HepG2 (cell line): ENCODE data around the gene NOS1AP. TPM values are rescaled to one million over a fixed set of nuclear protein-coding genes. Genes with fewer than 3 reads are reported as not detected.

ENCODE experiments used
- ATAC-seq: fragments of 200-7000 bp; cut with Tn5 transposase; 3 replicates; pipeline ENCODE4 v1.9.1; 2020; ENCODE audit warnings: mild to moderate bottlenecking, moderate library complexity
- BruUV-seq: library from RNA; stranded (reverse); fragments of 400-500 nt; replicated peaks from 2 replicates; lab custom pipeline; 2021; lab: Mats Ljungman, UMichigan
- CTCF ChIA-PET: fragments of 300-600 bp; formaldehyde crosslinking; extraction: SDS; loops from one replicate; lab custom pipeline; 2021; ENCODE audit warnings: low total read pairs, inconsistent platforms, low intra/inter-chr PET ratio; lab: Yijun Ruan, JAX
- POLR2A ChIA-PET: fragments of 350-600 bp; sonication (Branson Sonifier 250); formaldehyde crosslinking; loops from one replicate; lab custom pipeline; 2020; ENCODE audit warnings: antibody characterized with exemption, inconsistent platforms; lab: Yijun Ruan, JAX
- DNase-seq: peaks from one replicate; pipeline ENCODE4 v3.0.0-alpha.2; 2015; ENCODE audit warnings: low spot score
- FAIRE-seq: peaks from 3 replicates; lab custom pipeline; 2011; peaks lifted over from hg19 to GRCh38; lab: Jason Lieb, UNC
- H2AFZ ChIP-seq: one replicate; pipeline ENCODE4 v1.6.1; 2011; ENCODE audit warnings: low read length, inconsistent platforms
- H3K27ac ChIP-seq: fragments of 300-600 bp; 3 replicates; pipeline ENCODE4 v1.8.0; 2011; ENCODE audit warnings: mixed run types, mild to moderate bottlenecking, mixed read lengths, low read length, inconsistent platforms; ENCODE audit not compliant: insufficient read depth; ENCODE audit errors: extremely low read length
- H3K27me3 ChIP-seq, 2 experiments: fragments of 200-600 bp in 1 of 2; 2 replicates in 1 of 2; 3 replicates in 1 of 2; pipeline versions ENCODE4 v1.6.0 to v1.8.0; 2011; ENCODE audit warnings: low read length in 2 of 2, mild to moderate bottlenecking in 2 of 2, moderate library complexity in 2 of 2, inconsistent platforms in 1 of 2; ENCODE audit not compliant: insufficient read depth in 2 of 2, control insufficient read depth in 1 of 2
- H3K36me3 ChIP-seq, 2 experiments: fragments of 200-600 bp in 1 of 2; replicated peaks in 1 of 2; 2 replicates in 1 of 2; 3 replicates in 1 of 2; pipeline versions ENCODE4 v1.5.1 to v1.8.0; 2011; ENCODE audit warnings: low read length in 2 of 2, inconsistent platforms in 1 of 2; ENCODE audit not compliant: insufficient read depth in 2 of 2, control insufficient read depth in 1 of 2
- H3K4me1 ChIP-seq: 2 replicates; pipeline ENCODE4 v1.5.1; 2012; ENCODE audit warnings: low read length, inconsistent platforms; ENCODE audit not compliant: insufficient read depth
- H3K4me2 ChIP-seq: 2 replicates; pipeline ENCODE4 v1.6.0; 2011; ENCODE audit warnings: low read depth, low read length, inconsistent platforms
- H3K4me3 ChIP-seq, 3 experiments: fragments of 200-600 bp in 1 of 3; sonication (generic), shearing (Covaris generic) in 1 of 3; replicated peaks in 1 of 3; 2 replicates each; pipeline ENCODE4 v1.5.1; 2011 to 2016; ENCODE audit warnings: low read length in 3 of 3, inconsistent platforms in 2 of 3, low read depth in 2 of 3, mild to moderate bottlenecking in 2 of 3, control low read depth in 1 of 3, mixed read lengths in 1 of 3; ENCODE audit not compliant: insufficient read depth in 1 of 3
- H3K79me2 ChIP-seq: one replicate; pipeline ENCODE4 v1.6.1; 2011; ENCODE audit warnings: low read length, inconsistent platforms; ENCODE audit not compliant: insufficient read depth
- H3K9ac ChIP-seq: 2 replicates; pipeline ENCODE4 v1.6.0; 2011; ENCODE audit warnings: mild to moderate bottlenecking, low read depth, low read length, inconsistent platforms; ENCODE audit not compliant: insufficient read depth
- H3K9me3 ChIP-seq: 2 replicates; pipeline ENCODE4 v1.5.1; 2012; ENCODE audit warnings: mild to moderate bottlenecking, low read length
- H4K20me1 ChIP-seq: 2 replicates; pipeline ENCODE4 v1.6.0; 2011; ENCODE audit warnings: inconsistent platforms, mild to moderate bottlenecking, low read length, moderate library complexity; ENCODE audit not compliant: insufficient read depth
- FOSL1 ChIP-seq: sonication (generic); formaldehyde crosslinking; IDR thresholded peaks from 2 replicates; pipeline ENCODE4 v1.9.0; 2021; ENCODE audit warnings: missing genetic modification reagents, borderline replicate concordance
- GATAD1 ChIP-seq: IDR thresholded peaks from 2 replicates; pipeline ENCODE4 v1.6.1; 2016; ENCODE audit warnings: missing genetic modification reagents, missing compliant biosample characterization
- NR2F1 ChIP-seq, 2 experiments: fragments of 450-650 bp in 1 of 2; formaldehyde crosslinking in 1 of 2; IDR thresholded peaks; 2 replicates each; pipeline versions ENCODE4 v1.5.0 to v1.6.1; 2016 to 2020; ENCODE audit warnings: mild to moderate bottlenecking in 1 of 2, missing compliant biosample characterization in 1 of 2, missing genetic modification reagents in 1 of 2, moderate library complexity in 1 of 2
- RBFOX2 ChIP-seq: fragments of 200-400 bp; formaldehyde crosslinking; IDR thresholded peaks from 2 replicates; pipeline ENCODE4 v1.6.1; 2017; ENCODE audit warnings: low read depth, mild to moderate bottlenecking, low read length
- RXRB ChIP-seq: IDR thresholded peaks from 2 replicates; pipeline ENCODE4 v1.6.1; 2016; ENCODE audit warnings: borderline replicate concordance, missing genetic modification reagents, missing compliant biosample characterization
- SALL1 ChIP-seq: sonication (generic); formaldehyde crosslinking; IDR thresholded peaks from 2 replicates; pipeline ENCODE4 v1.8.0; 2022; ENCODE audit warnings: mild to moderate bottlenecking, missing genetic modification reagents
- ZNF7 ChIP-seq: IDR thresholded peaks from 2 replicates; pipeline ENCODE4 v1.6.1; 2016; ENCODE audit warnings: missing biosample characterization, missing genetic modification reagents
- WGBS: methylation state at CpG from one replicate; pipeline ENCODE4 v1.1.6; 2017; ENCODE audit warnings: low lambda C conversion rate; 5-methylcytosine and 5-hydroxymethylcytosine counted together
- in situ Hi-C: cut with HindIII; loops from 2 replicates; pipeline ENCODE4 v1.10.0; 2017; ENCODE audit warnings: low pct_unique_long_range_greater_than_20kb; ENCODE audit not compliant: extremely low pct_ligation_motif_present
- intact Hi-C: fragments of 100-400 bp; cut with micrococcal nuclease; formaldehyde crosslinking; loops from one replicate; pipeline ENCODE4 v1.10.0; 2022; ENCODE audit not compliant: unreplicated experiment
- polyA plus RNA-seq, 8 experiments: library from polyadenylated mRNA; depleted of rRNA in 3 of 8; stranded (reverse) in 7 of 8; unstranded in 1 of 8; fragments of >200 nt; fragmentation: Illumina TruSeq in 4 of 8; extraction: Trizol in 4 of 8; gene quantifications; 2 replicates each; pipeline versions ENCODE4 v1.2.1 to v1.2.3, GENCODE V29; 2011 to 2016; ENCODE audit warnings: low read depth in 4 of 8, missing spikeins in 1 of 8, mixed read lengths in 1 of 8; ENCODE audit not compliant: insufficient read depth in 1 of 8
- total RNA-seq, 5 experiments: library from RNA; depleted of rRNA; stranded (reverse); fragments of >200 nt; fragmentation: Illumina TruSeq; extraction: Trizol; gene quantifications; 2 replicates each; pipeline ENCODE4 v1.2.3, GENCODE V29; 2016; ENCODE audit warnings: low read depth in 1 of 5
- TF ChIP-seq, protein P1 (sequence below): sonication (generic); formaldehyde crosslinking; IDR thresholded peaks from 2 replicates; pipeline ENCODE4 v1.4.0; 2020; ENCODE audit warnings: missing genetic modification reagents, mild to moderate bottlenecking, borderline replicate concordance
- TF ChIP-seq, protein P2 (sequence below), 2 experiments: fragments of 450-650 bp in 1 of 2; sonication (generic) in 1 of 2; formaldehyde crosslinking in 1 of 2; IDR thresholded peaks; 2 replicates each; pipeline versions ENCODE4 v1.6.1 to v1.8.0; 2016 to 2022; ENCODE audit warnings: antibody characterized with exemption in 1 of 2, mild to moderate bottlenecking in 1 of 2, missing genetic modification reagents in 1 of 2
- TF ChIP-seq, protein P3 (sequence below): sonication (generic); formaldehyde crosslinking; IDR thresholded peaks from 2 replicates; pipeline ENCODE4 v1.4.0; 2020; ENCODE audit warnings: missing genetic modification reagents
- TF ChIP-seq, protein P4 (sequence below): sonication (generic); formaldehyde crosslinking; IDR thresholded peaks from 2 replicates; pipeline ENCODE4 v1.9.0; 2022; ENCODE audit warnings: low read depth, missing genetic modification reagents

NOS1AP gene
- total and polyA plus RNA-seq, 2 of the 13 experiments (the other 11 are each of a cell fraction or from before 2014, with no cell fraction given) = 2.0 to 3.3 TPM

DNA sequence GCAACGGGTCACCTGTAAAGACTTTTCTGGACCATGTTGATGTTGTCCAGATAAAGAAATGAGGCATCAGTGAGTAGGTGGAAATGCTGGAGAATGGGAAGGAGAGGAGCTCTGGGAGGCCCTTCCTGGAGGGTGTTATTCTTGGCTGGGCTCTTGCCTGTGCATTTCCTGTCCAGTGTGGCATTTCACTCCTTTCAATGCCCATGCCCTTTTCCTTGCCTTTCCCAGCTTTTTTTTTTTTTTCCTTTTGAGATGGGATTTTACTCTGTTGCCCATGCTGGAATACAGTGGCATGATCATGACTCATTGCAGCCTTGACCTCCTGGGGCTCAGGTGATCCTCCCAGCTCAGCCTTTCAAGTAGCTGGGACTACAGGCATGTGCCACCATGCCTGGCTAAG is 11.8 kb downstream of the NOS1AP start:
- ATAC-seq = peak; percentile 68
- TF ChIP-seq NR2F1 (CRISPR knock-in tag; IDR thresholded peaks at IDR 0.05) = peak; percentile 64 to 79
- no peak for TF ChIP-seq ZNF7 (CRISPR knock-in tag)
- no peak for TF ChIP-seq GATAD1 (CRISPR knock-in tag)
- TF ChIP-seq, protein P1, sequence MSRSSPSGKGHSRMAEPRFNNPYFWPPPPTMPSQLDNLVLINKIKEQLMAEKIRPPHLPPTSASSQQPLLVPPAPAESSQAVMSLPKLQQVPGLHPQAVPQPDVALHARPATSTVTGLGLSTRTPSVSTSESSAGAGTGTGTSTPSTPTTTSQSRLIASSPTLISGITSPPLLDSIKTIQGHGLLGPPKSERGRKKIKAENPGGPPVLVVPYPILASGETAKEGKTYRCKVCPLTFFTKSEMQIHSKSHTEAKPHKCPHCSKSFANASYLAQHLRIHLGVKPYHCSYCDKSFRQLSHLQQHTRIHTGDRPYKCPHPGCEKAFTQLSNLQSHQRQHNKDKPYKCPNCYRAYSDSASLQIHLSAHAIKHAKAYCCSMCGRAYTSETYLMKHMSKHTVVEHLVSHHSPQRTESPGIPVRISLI (CRISPR knock-in tag) = peak; percentile 63; the same call in 1 of the 2 replicates
- TF ChIP-seq, protein P2, sequence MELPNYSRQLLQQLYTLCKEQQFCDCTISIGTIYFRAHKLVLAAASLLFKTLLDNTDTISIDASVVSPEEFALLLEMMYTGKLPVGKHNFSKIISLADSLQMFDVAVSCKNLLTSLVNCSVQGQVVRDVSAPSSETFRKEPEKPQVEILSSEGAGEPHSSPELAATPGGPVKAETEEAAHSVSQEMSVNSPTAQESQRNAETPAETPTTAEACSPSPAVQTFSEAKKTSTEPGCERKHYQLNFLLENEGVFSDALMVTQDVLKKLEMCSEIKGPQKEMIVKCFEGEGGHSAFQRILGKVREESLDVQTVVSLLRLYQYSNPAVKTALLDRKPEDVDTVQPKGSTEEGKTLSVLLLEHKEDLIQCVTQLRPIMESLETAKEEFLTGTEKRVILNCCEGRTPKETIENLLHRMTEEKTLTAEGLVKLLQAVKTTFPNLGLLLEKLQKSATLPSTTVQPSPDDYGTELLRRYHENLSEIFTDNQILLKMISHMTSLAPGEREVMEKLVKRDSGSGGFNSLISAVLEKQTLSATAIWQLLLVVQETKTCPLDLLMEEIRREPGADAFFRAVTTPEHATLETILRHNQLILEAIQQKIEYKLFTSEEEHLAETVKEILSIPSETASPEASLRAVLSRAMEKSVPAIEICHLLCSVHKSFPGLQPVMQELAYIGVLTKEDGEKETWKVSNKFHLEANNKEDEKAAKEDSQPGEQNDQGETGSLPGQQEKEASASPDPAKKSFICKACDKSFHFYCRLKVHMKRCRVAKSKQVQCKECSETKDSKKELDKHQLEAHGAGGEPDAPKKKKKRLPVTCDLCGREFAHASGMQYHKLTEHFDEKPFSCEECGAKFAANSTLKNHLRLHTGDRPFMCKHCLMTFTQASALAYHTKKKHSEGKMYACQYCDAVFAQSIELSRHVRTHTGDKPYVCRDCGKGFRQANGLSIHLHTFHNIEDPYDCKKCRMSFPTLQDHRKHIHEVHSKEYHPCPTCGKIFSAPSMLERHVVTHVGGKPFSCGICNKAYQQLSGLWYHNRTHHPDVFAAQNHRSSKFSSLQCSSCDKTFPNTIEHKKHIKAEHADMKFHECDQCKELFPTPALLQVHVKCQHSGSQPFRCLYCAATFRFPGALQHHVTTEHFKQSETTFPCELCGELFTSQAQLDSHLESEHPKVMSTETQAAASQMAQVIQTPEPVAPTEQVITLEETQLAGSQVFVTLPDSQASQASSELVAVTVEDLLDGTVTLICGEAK (IDR thresholded peaks at IDR 0.05) = no peak
- TF ChIP-seq, protein P2 (CRISPR knock-in tag; IDR thresholded peaks at IDR 0.05) = 0 out of 2 replicates have a peak, but pooled peaks have one; percentile 28
- peak; percentile 71 for TF ChIP-seq SALL1 (CRISPR knock-in tag)
- TF ChIP-seq, protein P3, sequence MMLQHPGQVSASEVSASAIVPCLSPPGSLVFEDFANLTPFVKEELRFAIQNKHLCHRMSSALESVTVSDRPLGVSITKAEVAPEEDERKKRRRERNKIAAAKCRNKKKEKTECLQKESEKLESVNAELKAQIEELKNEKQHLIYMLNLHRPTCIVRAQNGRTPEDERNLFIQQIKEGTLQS (CRISPR knock-in tag) = peak; percentile 36; the same call in 1 of the 2 replicates
- peak; percentile 66; the same call in 1 of the 2 replicates for TF ChIP-seq RXRB (CRISPR knock-in tag)
- no peak for TF ChIP-seq RBFOX2
- TF ChIP-seq, protein P4, sequence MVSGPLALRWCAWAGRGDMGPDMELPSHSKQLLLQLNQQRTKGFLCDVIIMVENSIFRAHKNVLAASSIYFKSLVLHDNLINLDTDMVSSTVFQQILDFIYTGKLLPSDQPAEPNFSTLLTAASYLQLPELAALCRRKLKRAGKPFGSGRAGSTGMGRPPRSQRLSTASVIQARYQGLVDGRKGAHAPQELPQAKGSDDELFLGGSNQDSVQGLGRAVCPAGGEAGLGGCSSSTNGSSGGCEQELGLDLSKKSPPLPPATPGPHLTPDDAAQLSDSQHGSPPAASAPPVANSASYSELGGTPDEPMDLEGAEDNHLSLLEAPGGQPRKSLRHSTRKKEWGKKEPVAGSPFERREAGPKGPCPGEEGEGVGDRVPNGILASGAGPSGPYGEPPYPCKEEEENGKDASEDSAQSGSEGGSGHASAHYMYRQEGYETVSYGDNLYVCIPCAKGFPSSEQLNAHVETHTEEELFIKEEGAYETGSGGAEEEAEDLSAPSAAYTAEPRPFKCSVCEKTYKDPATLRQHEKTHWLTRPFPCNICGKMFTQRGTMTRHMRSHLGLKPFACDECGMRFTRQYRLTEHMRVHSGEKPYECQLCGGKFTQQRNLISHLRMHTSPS (CRISPR knock-in tag) = peak; percentile 25; the same call in 1 of the 2 replicates
- TF ChIP-seq FOSL1 (CRISPR knock-in tag) = peak; percentile 53; the same call in 1 of the 2 replicates

More for the DNA sequence above, 11.8 kb downstream of the NOS1AP start:
- Histone ChIP-seq H3K4me1 (peaks cover 43% of the 10 kb centered on the region), H3K36me3 (peaks cover 0 to 1% of the 10 kb centered on the region in 2 experiments; a peak in 2 of 5 replicates), H3K27ac (peak overlapping the region; percentile 45), H3K9me3 (no peaks in the 10 kb centered on the region), H3K4me2 (no peak overlapping the region), H2AFZ (no peak overlapping the region), H4K20me1 (no peaks in the 10 kb centered on the region), H3K79me2 (peaks cover 81% of the 10 kb centered on the region), H3K4me3 (no peak overlapping the region), H3K9ac (no peak overlapping the region), H3K27me3 (no peaks in the 10 kb centered on the region)
- FAIRE-seq = no peak
- ChIA-PET CTCF (no interaction called here), POLR2A (interaction anchor here (1.6 to 2.0 kb wide), 2 partner anchors 11 to 12 kb away, joined by 4 to 7 read pairs; partner anchors contain the start of gene NOS1AP)
- DNase-seq = peak; percentile 58
- BruUV-seq = no TSS peak
- 100% methylated on average over 1 of the region's 1 CpG for WGBS
- in situ Hi-C loops (no loop called here), intact Hi-C loops (no loop called here)
